GM12892 (cell line): ENCODE measurements around the gene MLLT1. TPM values are rescaled to one million over a fixed set of nuclear protein-coding genes. Genes with fewer than 3 reads are reported as not detected.
A peak's percentile ranks its signal among the peaks of the same experiment; 100 is the strongest.
"Not testable (repeated sequence)": the region's sequence is repeated elsewhere in the genome, so short reads cannot be mapped to it uniquely, and the experiment has no call there.

Experiments used
- DNase-seq: peaks from one replicate; pipeline ENCODE4 v3.0.0; 2011; ENCODE audit not compliant: insufficient read length
- FAIRE-seq: peaks from 2 replicates; lab custom pipeline; 2011; peaks lifted over from hg19 to GRCh38; lab: Jason Lieb, UNC
- POLR2A ChIP-seq: IDR thresholded peaks from 2 replicates; pipeline ENCODE4 v1.6.1; 2011; ENCODE audit warnings: low read depth, low read length, control low read depth
- POLR2AphosphoS5 ChIP-seq: IDR thresholded peaks from 2 replicates; pipeline ENCODE4 v1.6.1; 2011; ENCODE audit warnings: low read depth, low read length, control low read depth
- TAF1 ChIP-seq: IDR thresholded peaks from 2 replicates; pipeline ENCODE4 v1.6.1; 2011; ENCODE audit warnings: low read depth, mild to moderate bottlenecking, control low read depth, low read length, borderline replicate concordance
- polyA plus RNA-seq: library from polyadenylated mRNA; unstranded; fragments of >200 nt; gene quantifications from one replicate; pipeline ENCODE4 v1.2.1, GENCODE V29; 2012; ENCODE audit warnings: missing spikeins, inconsistent platforms; ENCODE audit not compliant: missing spikeins

MLLT1 gene
- 7.4 TPM for polyA plus RNA-seq

- peak; percentile 100 for DNase-seq
- TF ChIP-seq TAF1 (no peak), POLR2A (no peak), POLR2AphosphoS5 (no peak)
- peak; percentile 100 for FAIRE-seq
Observed at GRCh38 chr19:6279931-6280591, at the start of gene MLLT1. Gene MLLT1, minus strand, starts transcription at chr19:6279975. Its CDS starts 191 bp downstream, at chr19:6279784.

GRCh38 chr19:6326815-6327214 lies 47.0 kb upstream of the MLLT1 start:
- DNase-seq = no peak
- no peak for TF ChIP-seq TAF1
- TF ChIP-seq POLR2A = no peak
- TF ChIP-seq POLR2AphosphoS5 = no peak
- FAIRE-seq = no peak

GRCh38 chr19:6325614-6326013 lies 45.8 kb upstream of the MLLT1 start:
- FAIRE-seq (no peak), DNase-seq (no peak)
- TF ChIP-seq POLR2A = no peak
- no peak for TF ChIP-seq TAF1
- TF ChIP-seq POLR2AphosphoS5 = no peak

GRCh38 chr19:6324757-6325156 lies 45.0 kb upstream of the MLLT1 start:
- DNase-seq (no peak), FAIRE-seq (no peak)
- no peak for TF ChIP-seq POLR2AphosphoS5
- no peak for TF ChIP-seq POLR2A
- TF ChIP-seq TAF1 = no peak

- TF ChIP-seq POLR2A = no peak
- TF ChIP-seq TAF1 = no peak
- TF ChIP-seq POLR2AphosphoS5 = no peak
- DNase-seq (no peak), FAIRE-seq (no peak)
Observed at GRCh38 chr19:6322284-6322683, 42.5 kb upstream of the MLLT1 start.

GRCh38 chr19:6319376-6319775 lies 39.6 kb upstream of the MLLT1 start:
- DNase-seq = no peak
- TF ChIP-seq TAF1 = no peak
- TF ChIP-seq POLR2AphosphoS5 = no peak
- TF ChIP-seq POLR2A = no peak
- FAIRE-seq = no peak

- TF ChIP-seq TAF1 (no peak), POLR2AphosphoS5 (no peak), POLR2A (no peak)
- DNase-seq (no peak), FAIRE-seq (no peak)
Observed at GRCh38 chr19:6318772-6319171, 39.0 kb upstream of the MLLT1 start.

GRCh38 chr19:6315646-6316045 lies 35.9 kb upstream of the MLLT1 start:
- DNase-seq = not testable (repeated sequence)

GRCh38 chr19:6313398-6313969 lies 33.7 kb upstream of the MLLT1 start:
- DNase-seq (no peak), FAIRE-seq (no peak)
- TF ChIP-seq POLR2AphosphoS5 = no peak

More at GRCh38 chr19:6315646-6316045, 35.9 kb upstream of the MLLT1 start:
- not testable (repeated sequence) for FAIRE-seq

GRCh38 chr19:6312018-6312417 lies 32.2 kb upstream of the MLLT1 start:
- FAIRE-seq = no peak
- TF ChIP-seq POLR2AphosphoS5 (no peak), POLR2A (no peak), TAF1 (no peak)
- DNase-seq = no peak

- DNase-seq = no peak
- no peak for FAIRE-seq
- TF ChIP-seq POLR2AphosphoS5 = no peak
- no peak for TF ChIP-seq POLR2A
- TF ChIP-seq TAF1 = no peak
Observed at GRCh38 chr19:6298413-6298812, 18.6 kb upstream of the MLLT1 start.

- DNase-seq (no peak), FAIRE-seq (no peak)
- TF ChIP-seq POLR2AphosphoS5 (no peak), POLR2A (no peak)
Observed at GRCh38 chr19:6297202-6297601, 17.4 kb upstream of the MLLT1 start.
